HG02763 (cell line): ENCODE results near the gene MS4A18.
"Not testable (repeated sequence)": the region's sequence is repeated elsewhere in the genome, so short reads cannot be mapped to it uniquely, and the experiment has no call there.

ENCODE experiments used
- ATAC-seq: cut with Tn5 transposase; IDR thresholded peaks from one replicate; pipeline ENCODE4 v1.9.1; 2021; ENCODE audit warnings: mild to moderate bottlenecking, moderate library complexity; ENCODE audit not compliant: unreplicated experiment

MS4A18 gene

DNA sequence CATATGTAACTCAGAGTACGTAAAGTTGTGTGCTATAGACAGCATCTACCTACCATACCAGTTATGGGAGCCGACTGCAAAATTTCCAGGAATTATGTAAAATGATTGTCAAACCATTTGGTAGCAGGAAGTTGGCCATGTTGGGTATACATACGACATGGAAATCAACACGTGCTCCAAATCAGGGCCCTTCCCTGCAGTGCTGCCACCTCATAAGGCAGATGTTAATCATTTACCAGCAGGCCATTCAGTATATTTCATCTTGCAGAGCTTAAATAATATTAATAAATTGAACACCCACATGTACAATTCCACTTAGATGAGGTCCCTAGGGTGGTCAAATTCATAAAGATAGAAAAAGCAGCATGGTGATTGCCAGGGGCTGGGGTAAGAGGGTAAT is 9.8 kb downstream of the MS4A18 start:
- ATAC-seq, result no peak

DNA sequence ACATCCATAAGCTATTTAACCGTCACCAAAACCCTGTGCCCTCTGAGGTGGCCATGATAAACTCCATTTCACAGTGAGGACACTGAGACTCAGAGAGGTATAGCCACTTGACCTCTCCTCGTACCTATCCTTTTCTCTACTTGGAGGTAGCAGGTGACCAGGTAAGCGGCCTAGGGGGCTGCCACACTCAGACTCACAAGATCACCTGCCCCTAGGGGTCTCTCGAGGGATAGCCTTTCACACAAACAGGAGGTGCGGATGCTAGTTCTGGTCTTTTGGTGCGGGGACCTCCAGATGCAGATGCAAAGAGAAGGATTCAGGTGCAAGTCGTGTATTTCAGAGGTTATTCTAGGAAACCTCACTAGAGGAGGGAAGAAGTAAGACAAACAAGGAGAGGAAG is 14.6 kb downstream of the MS4A18 start:
- ATAC-seq, result no peak

DNA sequence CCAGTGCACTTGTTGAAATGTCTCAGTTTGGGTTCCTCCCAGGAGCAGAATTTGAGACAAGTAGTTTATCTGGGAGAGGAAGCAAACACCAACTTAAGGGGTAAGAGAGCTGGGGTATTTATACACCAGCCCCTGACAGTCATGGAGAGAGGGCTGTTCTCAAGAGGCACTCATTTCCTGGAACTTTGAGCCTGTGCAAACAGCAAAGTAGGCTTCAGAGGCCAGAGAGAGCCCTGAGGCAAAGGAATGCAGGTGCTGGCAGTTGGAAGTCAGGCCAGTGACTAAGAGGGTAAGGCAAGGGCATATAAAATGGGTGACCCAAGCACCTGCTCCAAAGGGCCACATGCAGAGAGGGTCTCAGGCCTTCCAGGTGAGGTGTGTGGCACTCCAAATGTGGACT is 16.1 kb downstream of the MS4A18 start:
- no peak for ATAC-seq

DNA sequence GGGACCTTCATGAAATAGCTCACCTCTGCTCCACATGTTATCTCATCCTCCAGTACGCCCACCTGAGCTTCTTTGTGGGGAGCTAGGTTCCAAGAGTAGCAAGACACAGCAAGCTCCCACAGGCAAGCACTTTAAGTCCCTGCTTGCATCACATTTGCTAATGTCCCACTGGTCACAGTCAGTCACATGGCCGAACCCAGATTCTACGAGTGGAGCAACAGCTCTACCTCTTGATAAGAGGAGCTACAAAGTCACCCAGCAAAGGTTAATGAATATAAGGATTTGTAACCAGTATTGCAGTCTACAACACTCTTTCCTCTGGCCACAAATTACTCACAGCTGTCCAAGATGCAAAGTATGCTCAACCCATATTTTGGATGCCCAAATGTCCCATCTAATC is 16.9 kb downstream of the MS4A18 start:
- no peak for ATAC-seq

DNA sequence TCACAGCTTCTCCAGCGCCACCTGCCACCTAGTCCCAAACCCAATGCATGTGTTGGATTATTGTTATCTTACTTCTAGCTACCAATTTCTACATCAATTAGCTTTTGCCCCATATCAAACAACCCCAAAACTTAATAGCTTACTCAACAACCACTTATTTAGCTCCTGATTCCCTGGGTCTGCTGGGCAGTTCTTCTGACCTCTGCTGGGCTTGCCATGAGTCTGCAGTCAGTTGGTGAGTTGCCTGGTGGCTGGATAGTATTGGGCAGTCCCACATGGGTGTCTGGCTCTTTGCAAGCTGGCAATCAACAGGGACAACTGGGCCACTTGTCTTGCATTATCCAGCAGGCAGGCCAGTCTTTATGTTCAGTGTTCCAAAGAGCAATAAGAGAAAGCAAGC is 18.5 kb downstream of the MS4A18 start:
- no peak for ATAC-seq

DNA sequence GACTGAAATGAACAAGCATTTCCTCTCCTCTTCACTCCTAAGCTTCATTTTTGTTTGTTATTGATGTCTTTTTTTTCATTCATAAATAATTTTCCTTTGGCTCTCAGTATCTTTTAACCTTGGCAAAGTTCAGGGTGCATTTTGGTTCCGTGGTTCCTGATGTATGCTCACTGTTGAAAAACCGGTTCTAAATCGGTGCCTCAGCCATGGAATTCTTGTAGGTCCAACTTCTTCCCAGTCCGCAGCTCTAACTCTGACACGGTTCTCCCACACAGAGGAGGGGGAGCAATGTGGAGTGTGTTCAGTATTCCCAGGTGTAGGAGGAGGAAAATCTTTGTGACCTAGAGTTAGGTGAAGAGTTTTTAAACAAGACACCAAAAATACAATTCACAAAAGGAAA is 19.6 kb downstream of the MS4A18 start:
- no peak for ATAC-seq

DNA sequence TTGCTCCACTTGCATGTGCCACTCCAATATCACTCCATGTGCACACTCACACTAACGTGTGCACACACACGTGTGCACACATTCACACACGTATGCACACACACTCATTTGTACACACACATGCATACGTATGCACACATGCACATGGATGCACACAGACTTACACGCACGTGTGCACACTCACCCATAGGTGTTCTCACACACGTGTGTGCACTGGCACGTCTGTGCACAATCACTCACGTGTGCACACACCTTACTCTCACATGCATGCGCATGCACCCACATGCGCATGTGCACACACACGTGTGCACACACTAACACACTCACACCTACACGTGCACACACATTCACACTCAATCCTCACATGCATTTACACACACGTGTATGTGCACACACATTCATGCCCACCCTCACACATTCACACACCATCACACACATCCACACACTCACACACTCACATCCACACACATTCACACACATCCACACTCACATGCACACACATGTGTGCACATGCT is 22.9 kb downstream of the MS4A18 start:
- no peak for ATAC-seq

DNA sequence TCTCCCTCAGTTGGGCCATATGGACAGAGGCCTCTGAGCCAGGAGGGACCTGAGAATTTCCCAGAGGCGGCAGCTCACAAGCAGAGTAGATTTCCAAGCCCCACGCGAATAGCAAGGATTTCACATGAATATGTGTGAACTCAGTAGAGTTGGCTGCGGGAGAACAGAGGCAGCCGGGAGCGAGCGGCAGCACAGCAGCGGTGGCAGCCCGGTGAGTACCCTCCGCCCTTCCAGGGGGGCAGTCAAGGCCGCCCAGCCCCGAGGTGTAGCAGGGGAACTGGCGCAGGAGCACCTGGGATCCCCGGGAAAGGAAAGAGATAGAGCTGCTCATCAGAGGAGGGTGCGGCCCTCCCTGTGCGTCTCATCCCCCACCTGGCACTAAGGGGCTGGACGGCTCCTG is 23.7 kb downstream of the MS4A18 start:
- no peak for ATAC-seq

DNA sequence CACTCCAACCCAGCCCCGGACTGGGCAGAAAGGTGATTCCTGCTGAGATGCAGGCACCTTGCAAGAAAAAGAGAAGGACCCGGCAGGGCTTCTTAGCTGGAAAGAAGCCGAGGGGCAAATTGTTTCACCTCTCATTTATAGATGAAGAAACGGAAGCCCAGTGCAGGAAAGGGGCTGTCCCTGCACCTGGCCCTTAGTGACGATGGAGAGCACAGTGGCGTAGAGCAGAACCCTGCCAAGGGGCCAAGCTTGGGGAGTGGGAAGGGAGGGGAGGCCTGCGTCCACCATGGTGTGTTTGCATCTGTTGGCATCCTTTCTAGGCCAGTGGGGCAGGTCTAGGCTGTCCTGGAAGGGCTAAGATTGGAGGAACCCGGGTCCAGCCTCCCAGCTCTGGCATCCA is 24.3 kb downstream of the MS4A18 start:
- ATAC-seq, result no peak

DNA sequence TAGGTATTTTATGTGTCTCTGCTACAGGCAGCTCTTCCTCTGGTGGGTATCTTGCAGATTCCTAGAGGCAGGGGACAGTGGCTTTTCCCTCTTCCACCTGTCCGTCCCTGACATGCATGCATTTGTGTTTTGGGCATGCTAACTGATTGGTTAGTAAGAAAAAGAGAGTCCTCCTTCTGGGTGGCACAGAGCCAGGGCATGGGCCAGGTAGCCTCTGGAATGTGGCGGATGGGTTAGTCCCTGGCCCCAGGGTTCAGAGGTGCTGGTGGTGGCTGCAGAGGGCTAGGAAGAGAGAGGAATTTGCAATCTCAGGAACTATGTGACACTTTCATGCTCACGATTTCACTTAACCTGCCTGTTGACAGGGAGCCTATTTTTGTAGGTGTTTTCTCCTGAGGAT is 26.4 kb downstream of the MS4A18 start:
- no peak for ATAC-seq

DNA sequence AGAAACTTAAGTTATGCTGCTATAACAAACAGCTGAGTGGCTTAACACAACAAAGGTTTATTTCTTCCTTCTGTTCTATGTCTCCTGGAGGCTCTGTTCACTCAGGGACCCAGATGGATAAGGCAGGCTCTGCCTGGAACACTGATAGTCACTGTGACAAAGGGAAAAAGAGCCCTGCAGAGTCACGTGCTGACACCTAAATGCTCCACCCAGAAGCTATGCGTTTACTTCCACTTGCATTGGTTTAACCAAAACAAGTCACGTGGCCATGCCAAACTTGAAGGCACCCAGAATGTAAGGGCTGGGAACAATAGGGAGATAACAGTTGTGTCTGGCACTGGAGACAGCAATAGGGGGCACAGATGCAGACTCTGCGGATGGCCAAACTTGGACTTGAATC is 28.8 kb downstream of the MS4A18 start:
- ATAC-seq, result no peak

DNA sequence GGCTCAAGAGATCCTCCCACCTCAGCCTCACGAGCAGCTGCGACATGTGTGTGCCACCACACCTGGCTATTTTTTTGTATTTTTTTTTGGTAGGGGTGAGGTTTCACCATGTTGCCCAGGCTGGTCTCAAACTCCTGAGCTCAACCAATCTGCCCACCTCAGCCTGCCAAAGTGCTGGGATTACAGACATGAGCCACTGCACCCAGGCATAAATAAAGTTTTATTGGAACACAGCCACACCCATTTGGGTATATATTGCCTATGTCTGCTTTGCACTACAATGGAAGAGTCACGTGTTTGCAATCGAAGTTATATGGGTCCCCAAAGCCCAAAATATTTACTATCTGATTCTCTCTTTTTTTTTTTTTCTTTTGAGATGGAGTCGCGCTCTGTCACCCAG is 30.4 kb downstream of the MS4A18 start:
- no peak for ATAC-seq

DNA sequence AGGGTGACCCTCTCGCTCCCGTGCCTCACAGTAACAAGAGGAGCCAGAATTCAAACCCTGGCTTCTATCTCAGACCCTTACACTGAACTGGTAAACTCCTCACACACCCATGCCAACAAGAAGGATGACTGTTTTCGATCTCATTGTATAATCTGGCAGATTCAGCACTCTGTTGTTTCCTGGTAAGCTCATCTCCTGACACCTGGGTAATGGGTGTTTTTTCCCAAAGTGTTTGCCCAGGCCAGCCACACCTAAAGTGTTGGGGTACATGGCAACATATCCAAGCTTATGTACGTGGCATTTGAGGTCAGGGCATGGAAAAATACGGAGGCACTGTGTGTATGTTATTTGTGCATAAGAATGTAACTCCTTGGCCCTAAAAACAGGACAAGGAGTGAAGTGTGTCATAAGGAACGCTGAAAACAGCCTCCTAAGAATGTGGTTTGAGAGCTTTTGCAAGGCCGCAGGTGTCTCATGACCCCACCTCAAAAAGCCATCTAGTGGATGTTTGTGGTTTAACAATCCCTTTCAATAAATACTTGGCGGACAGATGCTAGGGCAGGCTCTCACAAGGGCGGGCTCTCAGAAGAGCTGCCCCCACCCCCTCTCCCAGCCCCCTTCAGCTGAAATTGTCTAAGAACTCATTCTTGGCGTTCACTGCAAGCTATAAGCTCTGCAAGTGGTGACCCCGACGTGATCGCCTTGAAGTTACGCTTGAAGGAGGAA is 31.9 kb downstream of the MS4A18 start, which contains the start of gene MS4A15:
Gene MS4A15, plus strand, starts transcription at position 561 of the 726 bp plus-strand sequence. CDS start 6,867 bp downstream, outside the sequence.
- no peak for ATAC-seq

DNA sequence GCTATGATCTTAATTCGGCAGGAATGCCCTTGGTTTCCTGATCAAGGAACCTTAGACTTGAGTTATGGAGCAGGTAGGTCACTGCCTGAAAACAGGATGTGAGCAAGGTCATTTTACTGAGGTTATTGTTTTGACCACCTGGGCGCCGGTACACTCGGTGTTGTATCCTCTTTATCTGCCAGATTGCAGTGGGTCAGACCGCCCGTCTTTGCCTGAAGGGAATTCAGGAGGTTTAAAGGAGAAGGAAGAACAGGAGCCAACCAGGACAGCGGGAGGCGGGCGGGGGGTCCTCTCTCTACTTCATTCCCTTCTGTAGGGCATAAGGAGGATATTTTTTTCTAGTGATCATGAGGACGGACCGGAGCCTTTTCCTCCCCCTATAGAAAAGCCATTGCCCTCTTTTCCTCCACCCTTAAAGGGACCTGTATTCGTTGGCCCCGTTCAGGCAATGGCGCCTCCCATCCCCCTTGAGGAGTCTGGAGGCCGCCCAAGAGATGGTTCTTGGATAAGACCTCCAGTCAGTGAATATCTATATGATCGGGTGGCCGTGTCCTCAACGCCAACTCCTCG is 32.8 kb downstream of the MS4A18 start:
- no peak for ATAC-seq

DNA sequence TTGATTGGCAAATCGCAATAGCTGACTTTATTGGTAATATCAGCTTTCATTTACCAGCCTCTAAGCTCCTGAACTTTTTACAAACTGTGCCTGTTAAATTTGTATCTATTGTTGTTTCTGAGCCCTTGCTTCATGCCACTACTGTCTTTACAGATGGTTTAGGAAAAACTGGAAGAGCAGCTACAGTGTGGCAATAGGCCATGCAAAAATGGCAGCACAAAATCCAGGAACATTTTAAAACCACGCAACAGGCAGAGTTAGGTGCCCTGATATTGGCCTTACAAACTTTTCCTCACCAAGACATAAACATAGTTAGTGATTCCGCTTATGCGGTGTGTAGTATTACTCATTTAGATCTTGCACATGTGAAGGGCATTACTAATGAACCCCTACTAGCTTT is 34.2 kb downstream of the MS4A18 start:
- not testable (repeated sequence) for ATAC-seq

DNA sequence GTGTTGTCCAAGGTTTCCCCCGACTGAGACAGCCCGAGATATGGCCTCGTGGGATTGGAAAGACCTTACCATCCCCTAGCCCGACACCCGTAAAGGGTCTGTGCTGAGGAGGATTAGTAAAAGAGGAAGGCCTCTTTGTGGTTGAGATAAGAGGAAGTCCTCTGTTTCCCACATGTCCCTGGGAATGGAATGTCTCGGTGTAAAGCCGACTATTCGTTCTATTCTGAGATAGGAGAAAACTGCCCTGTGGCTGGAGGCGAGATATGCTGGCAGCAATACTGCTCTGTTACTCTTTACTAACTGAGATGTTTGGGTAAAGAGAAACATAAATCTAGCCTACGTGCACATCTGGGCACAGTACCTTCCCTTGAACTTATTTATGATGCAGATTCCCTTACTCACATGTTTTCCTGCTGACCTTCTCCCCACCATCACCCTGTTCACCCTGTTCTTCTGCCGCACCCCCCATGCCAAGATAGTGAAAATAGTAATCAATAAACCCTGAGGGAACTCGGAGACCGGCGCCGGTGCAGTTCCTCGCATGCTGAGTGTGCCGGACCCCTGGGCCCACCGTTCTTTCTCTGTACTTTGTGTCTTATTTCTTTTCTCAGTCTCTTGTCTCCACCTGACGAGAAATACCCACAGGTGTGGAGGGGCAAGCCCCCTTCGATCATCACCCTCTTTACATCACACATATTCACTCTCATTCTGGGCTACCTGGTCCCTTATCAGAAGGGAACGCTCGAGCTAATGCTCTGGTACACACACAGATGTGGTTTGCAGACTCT is 35.1 kb downstream of the MS4A18 start:
- not testable (repeated sequence) for ATAC-seq

DNA sequence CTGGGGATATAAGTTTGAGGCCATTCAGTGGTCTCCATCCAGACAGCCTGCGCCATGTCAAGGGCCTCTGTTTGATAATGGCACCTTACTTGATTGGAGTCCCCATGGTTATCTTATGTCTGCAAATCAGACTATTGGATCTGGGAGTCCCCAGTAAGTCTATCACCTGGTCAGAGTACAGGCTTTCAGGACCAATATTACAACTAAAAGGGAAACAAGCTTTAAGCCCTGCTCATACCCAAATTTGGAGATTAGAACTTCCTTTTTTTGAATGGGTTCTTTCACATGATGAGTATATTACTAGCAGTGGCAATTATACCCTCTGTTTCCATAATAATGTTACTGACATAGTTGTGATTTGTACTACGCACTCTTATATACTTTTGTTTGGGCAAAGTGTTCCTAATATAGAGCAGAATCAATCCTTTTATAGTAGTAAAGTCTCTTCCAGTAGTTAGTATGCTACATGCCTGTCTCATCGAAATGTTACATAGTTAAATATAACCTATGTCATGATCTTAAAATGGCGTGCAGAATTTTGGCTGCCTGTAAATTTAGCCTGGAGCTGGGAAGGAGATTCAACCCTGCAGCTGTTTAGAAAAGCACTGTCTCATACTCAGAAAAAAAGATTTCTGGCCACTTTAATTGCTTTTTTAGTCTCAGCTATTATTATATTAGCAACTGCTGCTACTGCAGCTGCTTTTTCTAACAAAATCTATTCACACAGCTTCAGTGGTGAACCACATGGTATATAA is 37.1 kb downstream of the MS4A18 start:
- no peak for ATAC-seq

DNA sequence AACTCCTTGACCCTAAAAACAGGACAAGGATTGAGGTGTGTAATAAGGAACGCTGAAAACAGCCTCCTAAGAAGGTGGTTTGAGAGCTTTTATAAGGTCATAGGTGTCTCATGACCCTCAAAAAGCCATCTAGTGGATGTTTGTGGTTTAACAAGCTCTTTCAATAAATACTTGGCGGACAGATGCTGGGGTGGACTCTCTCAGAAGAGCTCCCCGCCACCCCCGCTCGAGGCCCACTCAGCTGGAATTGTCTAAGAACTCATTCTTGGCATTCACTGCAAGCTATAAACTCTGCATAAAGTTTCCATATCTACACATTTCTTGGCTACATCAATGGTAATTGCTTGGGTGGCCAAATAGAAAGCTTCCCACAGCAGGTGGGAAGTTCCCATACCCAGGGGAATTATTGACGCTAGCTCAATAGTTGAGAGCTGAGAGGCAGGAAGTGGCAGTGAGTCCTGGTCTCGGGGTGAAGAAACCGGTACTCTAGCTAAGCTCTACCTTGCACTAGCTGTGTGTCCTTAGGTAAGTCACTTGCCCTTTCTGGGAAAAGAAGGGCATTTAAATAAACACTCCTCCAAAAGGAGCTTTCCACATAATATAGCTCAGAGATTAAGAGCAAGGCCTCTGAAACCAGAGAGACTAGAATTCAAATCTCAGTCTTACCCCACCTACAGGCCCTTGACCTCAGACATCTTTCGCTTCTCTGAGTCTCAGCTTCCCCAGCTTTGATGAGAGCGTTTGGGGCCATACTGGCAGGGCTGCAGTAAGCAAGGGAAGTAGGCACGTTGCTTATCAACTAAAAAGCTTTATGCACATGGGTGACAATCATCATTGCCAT is 38.6 kb downstream of the MS4A18 start:
- peak; percentile 66 for ATAC-seq

DNA sequence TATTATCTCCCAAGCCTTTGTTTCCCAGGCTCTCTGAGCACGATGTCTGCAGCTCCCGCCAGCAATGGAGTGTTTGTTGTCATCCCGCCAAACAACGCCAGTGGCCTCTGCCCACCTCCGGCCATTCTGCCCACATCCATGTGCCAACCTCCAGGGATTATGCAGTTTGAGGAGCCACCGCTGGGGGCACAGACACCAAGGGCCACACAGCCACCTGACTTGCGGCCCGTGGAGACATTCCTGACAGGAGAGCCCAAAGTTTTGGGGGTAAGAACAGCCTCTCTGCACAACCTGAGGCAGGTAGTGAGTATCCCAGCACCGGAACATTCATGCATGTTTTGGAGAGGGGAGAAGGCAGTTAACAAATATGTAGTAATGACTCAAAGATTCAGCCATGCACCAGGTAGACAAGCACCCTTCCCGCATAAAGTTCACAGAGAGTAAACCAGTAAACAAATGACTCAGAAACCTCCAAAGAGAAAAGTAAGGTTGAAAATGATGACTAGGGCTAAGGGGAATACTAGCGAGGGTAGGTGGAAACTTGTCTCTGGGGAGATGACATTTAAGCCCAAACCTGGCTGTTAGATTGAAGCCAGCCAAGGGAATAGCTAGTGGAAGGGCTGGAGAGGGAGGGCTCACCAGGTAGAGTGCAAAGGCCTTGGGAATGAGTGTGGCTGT is 39.3 kb downstream of the MS4A18 start:
- no peak for ATAC-seq

DNA sequence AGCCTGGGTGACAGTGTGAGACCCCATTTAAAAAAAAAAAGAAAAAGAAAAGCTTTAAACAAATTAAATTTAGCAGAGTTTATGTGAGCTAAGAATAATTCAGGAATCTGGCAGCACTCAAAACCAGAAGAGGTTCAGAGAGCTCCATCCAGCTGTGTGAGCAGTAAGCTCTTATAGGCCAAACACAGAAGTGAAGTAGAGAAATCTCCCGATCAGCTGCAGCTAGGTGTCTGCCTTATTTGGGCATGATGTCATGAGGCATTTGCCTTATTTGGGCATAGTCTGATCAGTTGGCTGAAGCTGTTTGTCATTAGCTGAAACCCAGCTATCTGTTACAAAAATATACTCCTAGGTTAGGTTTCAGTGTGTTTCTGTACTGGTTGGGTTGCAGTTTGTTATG is 40.4 kb downstream of the MS4A18 start:
- no peak for ATAC-seq
